ENCODE results near the gene ACBD4.

ACBD4 gene

DNA sequence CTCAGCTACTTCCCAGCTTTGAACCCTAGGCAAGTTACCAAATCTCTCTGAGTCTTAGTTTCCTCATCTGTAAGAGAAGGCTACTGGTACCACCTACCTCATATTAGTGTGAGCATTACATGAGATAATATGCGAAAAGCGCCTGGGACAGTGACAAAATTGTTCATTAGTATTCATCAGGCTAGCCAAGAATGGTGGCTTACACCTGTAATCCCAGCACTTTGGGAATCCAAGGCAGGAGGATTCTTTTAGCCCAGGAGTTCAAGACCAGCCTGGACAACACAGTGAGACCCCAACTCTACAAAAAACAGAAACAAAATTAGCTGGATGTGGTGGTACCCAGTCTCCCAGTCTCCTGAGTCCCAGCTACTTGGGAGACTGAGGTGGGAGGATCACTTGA, 6.5 kb upstream of the ACBD4 start:
- Histone ChIP-seq H3K4me1 (ENCODE audit: control insufficient read depth, low read length) (peaks cover 12% of the 10 kb centered on the region), H3K36me3 (ENCODE audit: control insufficient read depth, low read length) (no peaks in the 10 kb centered on the region), H3K79me2 (ENCODE audit: control insufficient read depth, low read length) (no peaks in the 10 kb centered on the region), H3K27me3 (ENCODE audit: control insufficient read depth, low read length) (peaks cover 16% of the 10 kb centered on the region), H3K27ac (ENCODE audit: low read depth, low read length) (no peak overlapping the region), H3K4me2 (ENCODE audit: low read length) (no peak overlapping the region), H3K9me3 (ENCODE audit: control insufficient read depth, insufficient read depth, low read length) (no peaks in the 10 kb centered on the region), H3F3A (ENCODE audit: control insufficient read depth, insufficient read depth) (peaks cover 3% of the 10 kb centered on the region; the same call in 1 of the 2 replicates), H3K9me2 (replicated peaks; ENCODE audit: control insufficient read depth, low read length) (no peaks in the 10 kb centered on the region), H4K20me1 (ENCODE audit: control insufficient read depth, insufficient read depth, low read depth, low read length) (0 out of 2 replicates have a peak, but pooled peaks cover 4% of the 10 kb centered on the region), H3K4me3 (ENCODE audit: low read length) (no peak overlapping the region)
- TF ChIP-seq, protein P1, sequence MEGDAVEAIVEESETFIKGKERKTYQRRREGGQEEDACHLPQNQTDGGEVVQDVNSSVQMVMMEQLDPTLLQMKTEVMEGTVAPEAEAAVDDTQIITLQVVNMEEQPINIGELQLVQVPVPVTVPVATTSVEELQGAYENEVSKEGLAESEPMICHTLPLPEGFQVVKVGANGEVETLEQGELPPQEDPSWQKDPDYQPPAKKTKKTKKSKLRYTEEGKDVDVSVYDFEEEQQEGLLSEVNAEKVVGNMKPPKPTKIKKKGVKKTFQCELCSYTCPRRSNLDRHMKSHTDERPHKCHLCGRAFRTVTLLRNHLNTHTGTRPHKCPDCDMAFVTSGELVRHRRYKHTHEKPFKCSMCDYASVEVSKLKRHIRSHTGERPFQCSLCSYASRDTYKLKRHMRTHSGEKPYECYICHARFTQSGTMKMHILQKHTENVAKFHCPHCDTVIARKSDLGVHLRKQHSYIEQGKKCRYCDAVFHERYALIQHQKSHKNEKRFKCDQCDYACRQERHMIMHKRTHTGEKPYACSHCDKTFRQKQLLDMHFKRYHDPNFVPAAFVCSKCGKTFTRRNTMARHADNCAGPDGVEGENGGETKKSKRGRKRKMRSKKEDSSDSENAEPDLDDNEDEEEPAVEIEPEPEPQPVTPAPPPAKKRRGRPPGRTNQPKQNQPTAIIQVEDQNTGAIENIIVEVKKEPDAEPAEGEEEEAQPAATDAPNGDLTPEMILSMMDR (IDR thresholded peaks at IDR 0.05; ENCODE audit: low read depth, low read length, poor library complexity, severe bottlenecking): no peak
- TF ChIP-seq EZH2phosphoT487 (IDR thresholded peaks at IDR 0.05; ENCODE audit: borderline replicate concordance, low read length): no peak

DNA sequence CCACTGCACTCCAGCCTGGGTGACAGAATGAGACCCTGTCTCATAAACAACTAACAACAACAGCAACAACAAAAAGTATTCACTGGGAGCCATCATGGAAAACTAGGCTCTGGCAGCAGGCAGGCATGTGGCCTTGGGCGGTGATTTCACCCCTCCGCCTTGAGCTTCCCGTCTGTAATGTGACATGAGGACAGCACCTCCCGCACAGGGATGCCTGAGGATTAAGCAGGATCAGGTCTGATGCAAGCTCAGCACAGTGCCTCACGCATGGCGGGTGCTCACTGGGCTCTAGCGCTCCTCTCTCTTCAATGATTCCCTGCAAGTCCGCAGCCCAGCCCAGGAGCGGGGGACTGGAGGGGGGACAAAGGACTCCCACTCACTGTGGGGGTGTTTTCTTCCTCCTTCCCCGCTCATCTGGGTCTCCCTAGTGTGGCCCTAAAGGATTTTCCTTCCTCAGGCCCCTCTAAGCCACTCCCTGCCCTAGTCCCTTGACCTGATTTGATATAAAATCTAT, 6.0 kb upstream of the ACBD4 start:
- Histone ChIP-seq H3F3A (ENCODE audit: control insufficient read depth, insufficient read depth) (peaks cover 4% of the 10 kb centered on the region; the same call in 1 of the 2 replicates), H3K79me2 (ENCODE audit: control insufficient read depth, low read length) (no peaks in the 10 kb centered on the region), H3K4me1 (ENCODE audit: control insufficient read depth, low read length) (peaks cover 12% of the 10 kb centered on the region)

GRCh38 chr17:45129940-45130680, 5.4 kb upstream of the ACBD4 start:
- no peaks in the 10 kb centered on the region for H3K9me3 ChIP-seq (ENCODE audit: control insufficient read depth, insufficient read depth, low read length)
- TF ChIP-seq, protein P1 (IDR thresholded peaks at IDR 0.05; ENCODE audit: low read depth, low read length, poor library complexity, severe bottlenecking): no peak
- TF ChIP-seq EZH2phosphoT487 (IDR thresholded peaks at IDR 0.05; ENCODE audit: borderline replicate concordance, low read length): no peak
- H3K9me2 ChIP-seq (replicated peaks; ENCODE audit: control insufficient read depth, low read length): no peaks in the 10 kb centered on the region
- no peak overlapping the region for H3K4me2 ChIP-seq (ENCODE audit: low read length)
- H4K20me1 ChIP-seq (ENCODE audit: control insufficient read depth, insufficient read depth, low read depth, low read length): 0 out of 2 replicates have a peak, but pooled peaks cover 4% of the 10 kb centered on the region
- no peak overlapping the region for H3K4me3 ChIP-seq (ENCODE audit: low read length)
- no peaks in the 10 kb centered on the region for H3K79me2 ChIP-seq (ENCODE audit: control insufficient read depth, low read length)
- H3F3A ChIP-seq (ENCODE audit: control insufficient read depth, insufficient read depth): peaks cover 4% of the 10 kb centered on the region; the same call in 1 of the 2 replicates
- H3K36me3 ChIP-seq (ENCODE audit: control insufficient read depth, low read length): no peaks in the 10 kb centered on the region
- peaks cover 12% of the 10 kb centered on the region for H3K4me1 ChIP-seq (ENCODE audit: control insufficient read depth, low read length)
- H3K27ac ChIP-seq (ENCODE audit: low read depth, low read length): no peak overlapping the region
- H3K27me3 ChIP-seq (ENCODE audit: control insufficient read depth, low read length): peaks cover 16% of the 10 kb centered on the region

More for the DNA sequence above, 6.0 kb upstream of the ACBD4 start:
- H3K36me3 ChIP-seq (ENCODE audit: control insufficient read depth, low read length): no peaks in the 10 kb centered on the region
- no peak overlapping the region for H3K4me2 ChIP-seq (ENCODE audit: low read length)
- H3K4me3 ChIP-seq (ENCODE audit: low read length): no peak overlapping the region
- no peaks in the 10 kb centered on the region for H3K9me2 ChIP-seq (replicated peaks; ENCODE audit: control insufficient read depth, low read length)
- no peak overlapping the region for H3K27ac ChIP-seq (ENCODE audit: low read depth, low read length)
- H3K27me3 ChIP-seq (ENCODE audit: control insufficient read depth, low read length): peaks cover 16% of the 10 kb centered on the region
- no peaks in the 10 kb centered on the region for H3K9me3 ChIP-seq (ENCODE audit: control insufficient read depth, insufficient read depth, low read length)
- H4K20me1 ChIP-seq (ENCODE audit: control insufficient read depth, insufficient read depth, low read depth, low read length): 0 out of 2 replicates have a peak, but pooled peaks cover 4% of the 10 kb centered on the region
- TF ChIP-seq, protein P1 (IDR thresholded peaks at IDR 0.05; ENCODE audit: low read depth, low read length, poor library complexity, severe bottlenecking): no peak
- no peak for TF ChIP-seq EZH2phosphoT487 (IDR thresholded peaks at IDR 0.05; ENCODE audit: borderline replicate concordance, low read length)

All from DOHH2 (cell line).